NCI-H187 (cell line): Measurements from ENCODE around the gene PSTPIP1.

Source experiments
- DNase-seq, 2 experiments: peaks; one replicate each; lab custom pipeline; 2025; lab: John Stamatoyannopoulos, UW

The PSTPIP1 gene

GRCh38 chr15:76978522-76979330, 16.2 kb upstream of the PSTPIP1 start:
- DNase-seq, result no peak

GRCh38 chr15:76979331-76979925, 15.5 kb upstream of the PSTPIP1 start:
- no peak for DNase-seq

- no peak for DNase-seq
Observed at GRCh38 chr15:76979996-76980520, 14.9 kb upstream of the PSTPIP1 start.

- DNase-seq, result no peak
Observed at GRCh38 chr15:76982356-76982755, 12.6 kb upstream of the PSTPIP1 start.

GRCh38 chr15:76982756-76983155, 12.2 kb upstream of the PSTPIP1 start:
- DNase-seq, result no peak

- DNase-seq, result no peak
Observed at GRCh38 chr15:76983590-76984375, 11.1 kb upstream of the PSTPIP1 start.

- DNase-seq, result no peak
Observed at GRCh38 chr15:76986743-76987142, 8.2 kb upstream of the PSTPIP1 start.

- no peak for DNase-seq
Observed at GRCh38 chr15:76987276-76987675, 7.7 kb upstream of the PSTPIP1 start.

GRCh38 chr15:76987896-76988860, 6.7 kb upstream of the PSTPIP1 start:
- no peak for DNase-seq

- DNase-seq, result no peak
Observed at GRCh38 chr15:76988867-76989780, 5.8 kb upstream of the PSTPIP1 start.

GRCh38 chr15:76991048-76991447, 3.9 kb upstream of the PSTPIP1 start:
- DNase-seq, result no peak

- DNase-seq, result no peak
Observed at GRCh38 chr15:76991741-76992645, 2.9 kb upstream of the PSTPIP1 start.

- DNase-seq, result no peak
Observed at GRCh38 chr15:76993114-76993725, 1.7 kb upstream of the PSTPIP1 start.

GRCh38 chr15:76994001-76994400, 925 bp upstream of the PSTPIP1 start:
- no peak for DNase-seq

- no peak for DNase-seq
Observed at GRCh38 chr15:76994496-76994895, 430 bp upstream of the PSTPIP1 start.

- DNase-seq, result no peak
Observed at GRCh38 chr15:76996076-76996525, 1.2 kb downstream of the PSTPIP1 start.

- DNase-seq, result no peak
Observed at GRCh38 chr15:76996526-76997401, 1.8 kb downstream of the PSTPIP1 start.
